Measurements from ENCODE around the gene LIPK. TPM values are rescaled to one million over a fixed set of nuclear protein-coding genes. Genes with fewer than 3 reads are reported as not detected.

The LIPK gene
- total and polyA plus RNA-seq, 4 donors = not detected

DNA sequence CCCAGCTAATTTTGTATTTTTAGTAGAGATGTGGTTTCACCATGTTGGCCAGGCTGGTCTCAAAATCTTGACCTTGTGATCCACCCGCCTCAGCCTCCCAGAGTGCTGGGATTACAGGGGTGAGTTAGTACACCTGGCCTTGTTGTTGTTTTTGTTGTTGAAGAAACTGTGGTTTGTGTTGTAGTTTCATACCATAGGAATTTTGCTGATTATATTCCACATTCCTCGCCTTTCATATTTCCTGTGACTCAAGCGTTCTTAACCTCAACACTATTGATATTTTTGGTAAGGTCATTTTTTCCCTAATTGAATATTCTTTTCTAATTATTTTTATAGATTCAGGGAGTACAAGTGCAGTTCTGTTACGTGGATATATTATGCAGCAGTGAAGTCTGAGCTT, 25.1 kb upstream of the LIPK start:
- Histone ChIP-seq H3K4me3 (ENCODE audit: low read depth in 1 of 3, low read length in 3 of 3) (no peak overlapping the region), H3K27me3 (ENCODE audit: control insufficient read depth in 4 of 4, insufficient read depth in 4 of 4, low read length in 3 of 4) (peaks cover 0 to 4% (median 0%) of the 10 kb centered on the region in 4 donors), H3K27ac (ENCODE audit: low read depth in 1 of 2, low read length in 2 of 2) (no peak overlapping the region), H3K9ac (ENCODE audit: low read depth in 1 of 2, low read length in 2 of 2) (no peak overlapping the region), H3K4me1 (ENCODE audit: control insufficient read depth in 4 of 4, insufficient read depth in 4 of 4, low read length in 3 of 4) (no peaks in the 10 kb centered on the region), H3K9me3 (ENCODE audit: control insufficient read depth in 4 of 4, low read length in 3 of 4) (no peaks in the 10 kb centered on the region), H3K36me3 (ENCODE audit: control insufficient read depth in 4 of 4, insufficient read depth in 3 of 4, low read depth in 1 of 4, low read length in 3 of 4) (no peaks in the 10 kb centered on the region)
- TF ChIP-seq, protein P1, sequence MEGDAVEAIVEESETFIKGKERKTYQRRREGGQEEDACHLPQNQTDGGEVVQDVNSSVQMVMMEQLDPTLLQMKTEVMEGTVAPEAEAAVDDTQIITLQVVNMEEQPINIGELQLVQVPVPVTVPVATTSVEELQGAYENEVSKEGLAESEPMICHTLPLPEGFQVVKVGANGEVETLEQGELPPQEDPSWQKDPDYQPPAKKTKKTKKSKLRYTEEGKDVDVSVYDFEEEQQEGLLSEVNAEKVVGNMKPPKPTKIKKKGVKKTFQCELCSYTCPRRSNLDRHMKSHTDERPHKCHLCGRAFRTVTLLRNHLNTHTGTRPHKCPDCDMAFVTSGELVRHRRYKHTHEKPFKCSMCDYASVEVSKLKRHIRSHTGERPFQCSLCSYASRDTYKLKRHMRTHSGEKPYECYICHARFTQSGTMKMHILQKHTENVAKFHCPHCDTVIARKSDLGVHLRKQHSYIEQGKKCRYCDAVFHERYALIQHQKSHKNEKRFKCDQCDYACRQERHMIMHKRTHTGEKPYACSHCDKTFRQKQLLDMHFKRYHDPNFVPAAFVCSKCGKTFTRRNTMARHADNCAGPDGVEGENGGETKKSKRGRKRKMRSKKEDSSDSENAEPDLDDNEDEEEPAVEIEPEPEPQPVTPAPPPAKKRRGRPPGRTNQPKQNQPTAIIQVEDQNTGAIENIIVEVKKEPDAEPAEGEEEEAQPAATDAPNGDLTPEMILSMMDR (IDR thresholded peaks at IDR 0.05; ENCODE audit: low read depth, low read length, missing input control) = no peak
- TF ChIP-seq FOXA2 (IDR thresholded peaks at IDR 0.05) (no peak), GABPA (IDR thresholded peaks at IDR 0.05 in 1 of 2, conservative IDR thresholded peaks at IDR 0.05 in 1 of 2) (no peak)
- TF ChIP-seq, protein P2, sequence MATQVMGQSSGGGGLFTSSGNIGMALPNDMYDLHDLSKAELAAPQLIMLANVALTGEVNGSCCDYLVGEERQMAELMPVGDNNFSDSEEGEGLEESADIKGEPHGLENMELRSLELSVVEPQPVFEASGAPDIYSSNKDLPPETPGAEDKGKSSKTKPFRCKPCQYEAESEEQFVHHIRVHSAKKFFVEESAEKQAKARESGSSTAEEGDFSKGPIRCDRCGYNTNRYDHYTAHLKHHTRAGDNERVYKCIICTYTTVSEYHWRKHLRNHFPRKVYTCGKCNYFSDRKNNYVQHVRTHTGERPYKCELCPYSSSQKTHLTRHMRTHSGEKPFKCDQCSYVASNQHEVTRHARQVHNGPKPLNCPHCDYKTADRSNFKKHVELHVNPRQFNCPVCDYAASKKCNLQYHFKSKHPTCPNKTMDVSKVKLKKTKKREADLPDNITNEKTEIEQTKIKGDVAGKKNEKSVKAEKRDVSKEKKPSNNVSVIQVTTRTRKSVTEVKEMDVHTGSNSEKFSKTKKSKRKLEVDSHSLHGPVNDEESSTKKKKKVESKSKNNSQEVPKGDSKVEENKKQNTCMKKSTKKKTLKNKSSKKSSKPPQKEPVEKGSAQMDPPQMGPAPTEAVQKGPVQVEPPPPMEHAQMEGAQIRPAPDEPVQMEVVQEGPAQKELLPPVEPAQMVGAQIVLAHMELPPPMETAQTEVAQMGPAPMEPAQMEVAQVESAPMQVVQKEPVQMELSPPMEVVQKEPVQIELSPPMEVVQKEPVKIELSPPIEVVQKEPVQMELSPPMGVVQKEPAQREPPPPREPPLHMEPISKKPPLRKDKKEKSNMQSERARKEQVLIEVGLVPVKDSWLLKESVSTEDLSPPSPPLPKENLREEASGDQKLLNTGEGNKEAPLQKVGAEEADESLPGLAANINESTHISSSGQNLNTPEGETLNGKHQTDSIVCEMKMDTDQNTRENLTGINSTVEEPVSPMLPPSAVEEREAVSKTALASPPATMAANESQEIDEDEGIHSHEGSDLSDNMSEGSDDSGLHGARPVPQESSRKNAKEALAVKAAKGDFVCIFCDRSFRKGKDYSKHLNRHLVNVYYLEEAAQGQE (IDR thresholded peaks at IDR 0.05) = no peak
- WGBS = 89% methylated on average over 4 of the region's 4 CpGs
- no peak for DNase-seq (ENCODE audit: low spot score)

DNA sequence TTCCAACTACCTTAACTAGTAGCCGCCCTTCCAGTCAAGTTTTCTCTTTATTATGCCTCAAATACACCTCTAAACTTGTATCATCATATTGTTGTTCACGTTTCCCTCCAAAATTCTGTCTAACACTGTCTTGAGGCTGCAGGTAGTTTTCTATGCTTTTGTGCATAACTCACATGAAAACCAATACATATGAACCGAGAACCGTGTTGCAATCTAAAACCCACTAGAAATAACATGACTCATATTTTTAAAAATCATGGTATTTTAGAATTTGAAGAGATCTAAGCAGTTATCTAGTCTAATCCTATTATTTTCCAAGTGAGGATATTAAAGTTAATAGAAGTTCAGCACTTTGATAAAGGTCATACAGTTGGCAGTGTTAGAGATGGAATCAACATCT, 23.6 kb upstream of the LIPK start:
- H3K36me3 ChIP-seq (ENCODE audit: control insufficient read depth in 4 of 4, insufficient read depth in 3 of 4, low read depth in 1 of 4, low read length in 3 of 4) = no peaks in the 10 kb centered on the region
- H3K27me3 ChIP-seq (ENCODE audit: control insufficient read depth in 4 of 4, insufficient read depth in 4 of 4, low read length in 3 of 4) = peaks cover 0 to 4% (median 0%) of the 10 kb centered on the region in 4 donors
- H3K4me1 ChIP-seq (ENCODE audit: control insufficient read depth in 4 of 4, insufficient read depth in 4 of 4, low read length in 3 of 4) = no peaks in the 10 kb centered on the region
- no peak overlapping the region for H3K9ac ChIP-seq (ENCODE audit: low read depth in 1 of 2, low read length in 2 of 2)
- no peak for DNase-seq (ENCODE audit: low spot score)
- no peaks in the 10 kb centered on the region for H3K9me3 ChIP-seq (ENCODE audit: control insufficient read depth in 4 of 4, low read length in 3 of 4)
- no peak overlapping the region for H3K27ac ChIP-seq (ENCODE audit: low read depth in 1 of 2, low read length in 2 of 2)
- TF ChIP-seq FOXA2 (IDR thresholded peaks at IDR 0.05) (no peak), YY1 (IDR thresholded peaks at IDR 0.05) (no peak), NR2F2 (IDR thresholded peaks at IDR 0.05) (no peak), SP1 (IDR thresholded peaks at IDR 0.05) (no peak), HNF4A (conservative IDR thresholded peaks at IDR 0.05) (no peak), HNF4G (IDR thresholded peaks at IDR 0.05) (no peak), RAD21 (IDR thresholded peaks at IDR 0.05) (no peak), EGR1 (IDR thresholded peaks at IDR 0.05; ENCODE audit: low read depth in 2 of 2) (no peak), TAF1 (conservative IDR thresholded peaks at IDR 0.05) (no peak), FOXA1 (IDR thresholded peaks at IDR 0.05) (no peak), GABPA (IDR thresholded peaks at IDR 0.05 in 1 of 2, conservative IDR thresholded peaks at IDR 0.05 in 1 of 2) (no peak)
- TF ChIP-seq, protein P3, sequence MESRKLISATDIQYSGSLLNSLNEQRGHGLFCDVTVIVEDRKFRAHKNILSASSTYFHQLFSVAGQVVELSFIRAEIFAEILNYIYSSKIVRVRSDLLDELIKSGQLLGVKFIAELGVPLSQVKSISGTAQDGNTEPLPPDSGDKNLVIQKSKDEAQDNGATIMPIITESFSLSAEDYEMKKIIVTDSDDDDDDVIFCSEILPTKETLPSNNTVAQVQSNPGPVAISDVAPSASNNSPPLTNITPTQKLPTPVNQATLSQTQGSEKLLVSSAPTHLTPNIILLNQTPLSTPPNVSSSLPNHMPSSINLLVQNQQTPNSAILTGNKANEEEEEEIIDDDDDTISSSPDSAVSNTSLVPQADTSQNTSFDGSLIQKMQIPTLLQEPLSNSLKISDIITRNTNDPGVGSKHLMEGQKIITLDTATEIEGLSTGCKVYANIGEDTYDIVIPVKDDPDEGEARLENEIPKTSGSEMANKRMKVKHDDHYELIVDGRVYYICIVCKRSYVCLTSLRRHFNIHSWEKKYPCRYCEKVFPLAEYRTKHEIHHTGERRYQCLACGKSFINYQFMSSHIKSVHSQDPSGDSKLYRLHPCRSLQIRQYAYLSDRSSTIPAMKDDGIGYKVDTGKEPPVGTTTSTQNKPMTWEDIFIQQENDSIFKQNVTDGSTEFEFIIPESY (IDR thresholded peaks at IDR 0.05) = no peak
- TF ChIP-seq, protein P4, sequence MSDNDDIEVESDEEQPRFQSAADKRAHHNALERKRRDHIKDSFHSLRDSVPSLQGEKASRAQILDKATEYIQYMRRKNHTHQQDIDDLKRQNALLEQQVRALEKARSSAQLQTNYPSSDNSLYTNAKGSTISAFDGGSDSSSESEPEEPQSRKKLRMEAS (IDR thresholded peaks at IDR 0.05) = no peak
- TF ChIP-seq, protein P2 (IDR thresholded peaks at IDR 0.05) = no peak
- TF ChIP-seq, protein P5, sequence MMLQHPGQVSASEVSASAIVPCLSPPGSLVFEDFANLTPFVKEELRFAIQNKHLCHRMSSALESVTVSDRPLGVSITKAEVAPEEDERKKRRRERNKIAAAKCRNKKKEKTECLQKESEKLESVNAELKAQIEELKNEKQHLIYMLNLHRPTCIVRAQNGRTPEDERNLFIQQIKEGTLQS (IDR thresholded peaks at IDR 0.05) = no peak
- WGBS = 78% methylated on average over 4 of the region's 4 CpGs
- H3K4me3 ChIP-seq (ENCODE audit: low read depth in 1 of 3, low read length in 3 of 3) = no peak overlapping the region
